Liver (tissue), 9 donors: ENCODE data around the gene SETBP1. TPM values are rescaled to one million over a fixed set of nuclear protein-coding genes. Genes with fewer than 3 reads are reported as not detected.

Experiments
- DNase-seq: peaks from one replicate; pipeline ENCODE4 v3.0.0-alpha.2; 2017; ENCODE audit warnings: low spot score
- H3K27ac ChIP-seq, 2 donors: one replicate each; pipeline ENCODE4 v1.7.0; 2013; ENCODE audit warnings: inconsistent platforms in 2 of 2, low read length in 2 of 2, control low read depth in 1 of 2, low read depth in 1 of 2, mild to moderate bottlenecking in 1 of 2
- H3K27me3 ChIP-seq, 4 donors: one replicate each; pipeline versions ENCODE4 v1.6.1 to v1.7.0; 2013; ENCODE audit warnings: low read length in 3 of 4, inconsistent platforms in 1 of 4, mild to moderate bottlenecking in 1 of 4, moderate library complexity in 1 of 4; ENCODE audit not compliant: control insufficient read depth in 4 of 4, insufficient read depth in 4 of 4
- H3K36me3 ChIP-seq, 4 donors: one replicate each; pipeline versions ENCODE4 v1.6.1 to v1.7.0; 2013; ENCODE audit warnings: low read length in 3 of 4, mild to moderate bottlenecking in 3 of 4, low read depth in 1 of 4, moderate library complexity in 1 of 4; ENCODE audit not compliant: control insufficient read depth in 4 of 4, insufficient read depth in 3 of 4
- H3K4me1 ChIP-seq, 4 donors: one replicate each; pipeline versions ENCODE4 v1.6.1 to v1.7.0; 2013; ENCODE audit warnings: low read length in 3 of 4, mild to moderate bottlenecking in 3 of 4, moderate library complexity in 1 of 4; ENCODE audit not compliant: control insufficient read depth in 4 of 4, insufficient read depth in 4 of 4
- H3K4me3 ChIP-seq, 3 donors: one replicate each; pipeline versions ENCODE4 v1.6.1 to v1.7.0; 2013; ENCODE audit warnings: low read length in 3 of 3, control low read depth in 1 of 3, low read depth in 1 of 3, mild to moderate bottlenecking in 1 of 3
- H3K9ac ChIP-seq, 2 donors: one replicate each; pipeline ENCODE4 v1.7.0; 2013; ENCODE audit warnings: low read length in 2 of 2, mild to moderate bottlenecking in 2 of 2, moderate library complexity in 2 of 2, control low read depth in 1 of 2, low read depth in 1 of 2
- H3K9me3 ChIP-seq, 4 donors: one replicate each; pipeline versions ENCODE4 v1.6.1 to v1.7.0; 2013; ENCODE audit warnings: low read length in 3 of 4; ENCODE audit not compliant: control insufficient read depth in 4 of 4
- EGR1 ChIP-seq, 2 donors: IDR thresholded peaks; 2 replicates each; pipeline ENCODE4 v1.6.1; 2016 to 2018; ENCODE audit warnings: antibody characterized with exemption in 2 of 2, low read depth in 2 of 2
- FOXA1 ChIP-seq: IDR thresholded peaks from 2 replicates; pipeline ENCODE4 v1.6.1; 2016; ENCODE audit warnings: antibody characterized with exemption
- FOXA2 ChIP-seq: IDR thresholded peaks from 2 replicates; pipeline ENCODE4 v1.6.1; 2016; ENCODE audit warnings: antibody characterized with exemption
- GABPA ChIP-seq, 2 donors: IDR thresholded peaks in 1 of 2; conservative IDR thresholded peaks in 1 of 2; 2 replicates each; pipeline ENCODE4 v1.6.1; 2016; ENCODE audit warnings: antibody characterized with exemption in 2 of 2, mild to moderate bottlenecking in 1 of 2, moderate library complexity in 1 of 2
- HNF4A ChIP-seq, 2 donors: conservative IDR thresholded peaks; 2 replicates each; pipeline ENCODE4 v1.6.1; 2016; ENCODE audit warnings: antibody characterized with exemption in 2 of 2, mild to moderate bottlenecking in 2 of 2
- HNF4G ChIP-seq: IDR thresholded peaks from 2 replicates; pipeline ENCODE4 v1.6.1; 2016; ENCODE audit warnings: antibody characterized with exemption
- JUND ChIP-seq, 2 donors: IDR thresholded peaks; 2 replicates each; pipeline ENCODE4 v1.6.1; 2016; ENCODE audit warnings: antibody characterized with exemption in 2 of 2
- NR2F2 ChIP-seq: IDR thresholded peaks from 2 replicates; pipeline ENCODE4 v1.6.1; 2016; ENCODE audit warnings: antibody characterized with exemption
- RAD21 ChIP-seq, 2 donors: IDR thresholded peaks; 2 replicates each; pipeline ENCODE4 v1.6.1; 2016; ENCODE audit warnings: antibody characterized with exemption in 2 of 2, mild to moderate bottlenecking in 2 of 2
- RXRA ChIP-seq, 2 donors: IDR thresholded peaks; 2 replicates each; pipeline ENCODE4 v1.6.1; 2017 to 2018; ENCODE audit warnings: antibody characterized with exemption in 2 of 2, mild to moderate bottlenecking in 1 of 2
- SP1 ChIP-seq: IDR thresholded peaks from 2 replicates; pipeline ENCODE4 v1.6.1; 2018; ENCODE audit warnings: antibody characterized with exemption, mild to moderate bottlenecking
- TAF1 ChIP-seq: conservative IDR thresholded peaks from 2 replicates; pipeline ENCODE4 v1.6.1; 2016; ENCODE audit warnings: antibody characterized with exemption, mild to moderate bottlenecking
- YY1 ChIP-seq: IDR thresholded peaks from 2 replicates; pipeline ENCODE4 v1.6.1; 2016; ENCODE audit warnings: antibody characterized with exemption, mild to moderate bottlenecking
- ZBTB33 ChIP-seq: IDR thresholded peaks from 2 replicates; pipeline ENCODE4 v1.6.1; 2016; ENCODE audit warnings: antibody characterized with exemption
- WGBS: extraction: QIAGEN DNeasy Blood & Tissue Kit; methylation state at CpG from one replicate; pipeline ENCODE4 v1.1.7; 2013; 5-methylcytosine and 5-hydroxymethylcytosine counted together
- polyA plus RNA-seq, 2 donors: library from polyadenylated mRNA; stranded (reverse) in 1 of 2; unstranded in 1 of 2; fragments of 200-250 nt in 1 of 2; fragments of >200 nt in 1 of 2; fragmentation: Nextera tagmentation in 1 of 2; extraction: Ambion mirVana in 1 of 2; gene quantifications; one replicate each; pipeline versions ENCODE4 v1.2.1 to v1.2.3, GENCODE V29; 2013 to 2015
- total RNA-seq, 2 donors: library from RNA; depleted of rRNA; stranded (reverse); fragments of >200 nt; gene quantifications; one replicate each; pipeline ENCODE4 v1.2.3, GENCODE V29; 2014
- TF ChIP-seq, protein P1 (sequence below): IDR thresholded peaks from 2 replicates; pipeline ENCODE4 v1.6.1; 2016; ENCODE audit warnings: antibody characterized with exemption
- TF ChIP-seq, protein P2 (sequence below): IDR thresholded peaks from 2 replicates; pipeline ENCODE4 v1.6.1; 2016; ENCODE audit warnings: antibody characterized with exemption
- TF ChIP-seq, protein P3 (sequence below): IDR thresholded peaks from 2 replicates; pipeline ENCODE4 v1.6.1; 2016; ENCODE audit warnings: antibody characterized with exemption, mild to moderate bottlenecking
- TF ChIP-seq, protein P4 (sequence below): fragments of 150-350 bp; IDR thresholded peaks from 2 replicates; pipeline ENCODE4 v1.5.1; 2017; ENCODE audit warnings: improper control_type of control experiment, low read depth, low read length; ENCODE audit not compliant: missing input control
- donor health status: healthy.
- donor health status: healthy.
- donor health status: healthy.
- donor health status: healthy.
- donor health status: healthy.

SETBP1 gene
- total and polyA plus RNA-seq, 4 donors, result 2.5 to 15.8 (median 4.7) TPM

- no peak overlapping the region for H3K4me3 ChIP-seq
- no peaks in the 10 kb centered on the region for H3K27me3 ChIP-seq
- TF ChIP-seq RXRA (IDR thresholded peaks at IDR 0.05) (peak in 1 of 2 donors; percentile 66), GABPA (IDR thresholded peaks at IDR 0.05 in 1 of 2, conservative IDR thresholded peaks at IDR 0.05 in 1 of 2) (no peak), JUND (IDR thresholded peaks at IDR 0.05) (peak in 1 of 2 donors; percentile 24), YY1 (peak; percentile 72), FOXA1 (no peak), FOXA2 (no peak), RAD21 (IDR thresholded peaks at IDR 0.05) (peak in 1 of 2 donors; percentile 50), HNF4A (conservative IDR thresholded peaks at IDR 0.05) (peak; percentile 18 to 67)
- TF ChIP-seq, protein P1, sequence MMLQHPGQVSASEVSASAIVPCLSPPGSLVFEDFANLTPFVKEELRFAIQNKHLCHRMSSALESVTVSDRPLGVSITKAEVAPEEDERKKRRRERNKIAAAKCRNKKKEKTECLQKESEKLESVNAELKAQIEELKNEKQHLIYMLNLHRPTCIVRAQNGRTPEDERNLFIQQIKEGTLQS, result no peak
- TF ChIP-seq, protein P2, sequence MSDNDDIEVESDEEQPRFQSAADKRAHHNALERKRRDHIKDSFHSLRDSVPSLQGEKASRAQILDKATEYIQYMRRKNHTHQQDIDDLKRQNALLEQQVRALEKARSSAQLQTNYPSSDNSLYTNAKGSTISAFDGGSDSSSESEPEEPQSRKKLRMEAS, result peak; percentile 36
- no peak for DNase-seq
- no peaks in the 10 kb centered on the region for H3K9me3 ChIP-seq
- 37% methylated on average over 2 of the region's 2 CpGs for WGBS
- H3K9ac ChIP-seq, result no peak overlapping the region
- peaks cover 0 to 19% (median 13%) of the 10 kb centered on the region in 4 donors for H3K4me1 ChIP-seq
- no peak overlapping the region for H3K27ac ChIP-seq
- H3K36me3 ChIP-seq, result no peaks in the 10 kb centered on the region
Observed at GRCh38 chr18:44959013-44959412, 278.3 kb downstream of the SETBP1 start.

- no peaks in the 10 kb centered on the region for H3K36me3 ChIP-seq
- H3K27ac ChIP-seq, result no peak overlapping the region
- no peak for DNase-seq
- TF ChIP-seq EGR1 (IDR thresholded peaks at IDR 0.05; ENCODE audit: low read depth in 2 of 2) (no peak), RXRA (IDR thresholded peaks at IDR 0.05) (no peak), RAD21 (IDR thresholded peaks at IDR 0.05) (no peak), ZBTB33 (no peak), JUND (IDR thresholded peaks at IDR 0.05) (no peak), YY1 (no peak), SP1 (no peak), FOXA1 (no peak), HNF4G (no peak), HNF4A (conservative IDR thresholded peaks at IDR 0.05) (no peak), GABPA (IDR thresholded peaks at IDR 0.05 in 1 of 2, conservative IDR thresholded peaks at IDR 0.05 in 1 of 2) (no peak), FOXA2 (no peak), TAF1 (no peak), NR2F2 (no peak)
- TF ChIP-seq, protein P2, result no peak
- TF ChIP-seq, protein P3, sequence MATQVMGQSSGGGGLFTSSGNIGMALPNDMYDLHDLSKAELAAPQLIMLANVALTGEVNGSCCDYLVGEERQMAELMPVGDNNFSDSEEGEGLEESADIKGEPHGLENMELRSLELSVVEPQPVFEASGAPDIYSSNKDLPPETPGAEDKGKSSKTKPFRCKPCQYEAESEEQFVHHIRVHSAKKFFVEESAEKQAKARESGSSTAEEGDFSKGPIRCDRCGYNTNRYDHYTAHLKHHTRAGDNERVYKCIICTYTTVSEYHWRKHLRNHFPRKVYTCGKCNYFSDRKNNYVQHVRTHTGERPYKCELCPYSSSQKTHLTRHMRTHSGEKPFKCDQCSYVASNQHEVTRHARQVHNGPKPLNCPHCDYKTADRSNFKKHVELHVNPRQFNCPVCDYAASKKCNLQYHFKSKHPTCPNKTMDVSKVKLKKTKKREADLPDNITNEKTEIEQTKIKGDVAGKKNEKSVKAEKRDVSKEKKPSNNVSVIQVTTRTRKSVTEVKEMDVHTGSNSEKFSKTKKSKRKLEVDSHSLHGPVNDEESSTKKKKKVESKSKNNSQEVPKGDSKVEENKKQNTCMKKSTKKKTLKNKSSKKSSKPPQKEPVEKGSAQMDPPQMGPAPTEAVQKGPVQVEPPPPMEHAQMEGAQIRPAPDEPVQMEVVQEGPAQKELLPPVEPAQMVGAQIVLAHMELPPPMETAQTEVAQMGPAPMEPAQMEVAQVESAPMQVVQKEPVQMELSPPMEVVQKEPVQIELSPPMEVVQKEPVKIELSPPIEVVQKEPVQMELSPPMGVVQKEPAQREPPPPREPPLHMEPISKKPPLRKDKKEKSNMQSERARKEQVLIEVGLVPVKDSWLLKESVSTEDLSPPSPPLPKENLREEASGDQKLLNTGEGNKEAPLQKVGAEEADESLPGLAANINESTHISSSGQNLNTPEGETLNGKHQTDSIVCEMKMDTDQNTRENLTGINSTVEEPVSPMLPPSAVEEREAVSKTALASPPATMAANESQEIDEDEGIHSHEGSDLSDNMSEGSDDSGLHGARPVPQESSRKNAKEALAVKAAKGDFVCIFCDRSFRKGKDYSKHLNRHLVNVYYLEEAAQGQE, result no peak
- TF ChIP-seq, protein P1, result no peak
- TF ChIP-seq, protein P4, sequence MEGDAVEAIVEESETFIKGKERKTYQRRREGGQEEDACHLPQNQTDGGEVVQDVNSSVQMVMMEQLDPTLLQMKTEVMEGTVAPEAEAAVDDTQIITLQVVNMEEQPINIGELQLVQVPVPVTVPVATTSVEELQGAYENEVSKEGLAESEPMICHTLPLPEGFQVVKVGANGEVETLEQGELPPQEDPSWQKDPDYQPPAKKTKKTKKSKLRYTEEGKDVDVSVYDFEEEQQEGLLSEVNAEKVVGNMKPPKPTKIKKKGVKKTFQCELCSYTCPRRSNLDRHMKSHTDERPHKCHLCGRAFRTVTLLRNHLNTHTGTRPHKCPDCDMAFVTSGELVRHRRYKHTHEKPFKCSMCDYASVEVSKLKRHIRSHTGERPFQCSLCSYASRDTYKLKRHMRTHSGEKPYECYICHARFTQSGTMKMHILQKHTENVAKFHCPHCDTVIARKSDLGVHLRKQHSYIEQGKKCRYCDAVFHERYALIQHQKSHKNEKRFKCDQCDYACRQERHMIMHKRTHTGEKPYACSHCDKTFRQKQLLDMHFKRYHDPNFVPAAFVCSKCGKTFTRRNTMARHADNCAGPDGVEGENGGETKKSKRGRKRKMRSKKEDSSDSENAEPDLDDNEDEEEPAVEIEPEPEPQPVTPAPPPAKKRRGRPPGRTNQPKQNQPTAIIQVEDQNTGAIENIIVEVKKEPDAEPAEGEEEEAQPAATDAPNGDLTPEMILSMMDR, result no peak
- WGBS, result 92% methylated on average over 2 of the region's 2 CpGs
- no peaks in the 10 kb centered on the region for H3K27me3 ChIP-seq
- peaks cover 0 to 19% (median 13%) of the 10 kb centered on the region in 4 donors for H3K4me1 ChIP-seq
- H3K4me3 ChIP-seq, result no peak overlapping the region
- H3K9me3 ChIP-seq, result no peaks in the 10 kb centered on the region
- no peak overlapping the region for H3K9ac ChIP-seq
Observed at GRCh38 chr18:44960580-44960979, 279.9 kb downstream of the SETBP1 start.
